Endothelial cell of umbilical vein (primary cell): ENCODE results near the gene TRPC3. TPM values are rescaled to one million over a fixed set of nuclear protein-coding genes. Genes with fewer than 3 reads are reported as not detected.

Experiments used
- BruUV-seq: library from RNA; stranded (reverse); fragments of 400-500 nt; replicated peaks from 2 replicates; lab custom pipeline; 2021; lab: Mats Ljungman, UMichigan
- CTCF ChIA-PET: fragments of 300-600, 350-600 bp; sonication (Branson Sonifier 250); formaldehyde crosslinking; loops from one replicate; lab custom pipeline; 2021; ENCODE audit warnings: antibody characterized with exemption, inconsistent platforms; lab: Charles Lee
- POLR2A ChIA-PET: fragments of 300-600, 350-600 bp; sonication (Branson Sonifier 250); formaldehyde crosslinking; loops from one replicate; lab custom pipeline; 2021; ENCODE audit warnings: antibody characterized with exemption, inconsistent platforms; lab: Charles Lee
- DNase-seq: peaks from one replicate; pipeline ENCODE4 v3.0.0-alpha.2; 2011; ENCODE audit warnings: low read depth, low spot score
- FAIRE-seq: peaks from 2 replicates; lab custom pipeline; 2011; peaks lifted over from hg19 to GRCh38; lab: Jason Lieb, UNC
- H2AFZ ChIP-seq: 2 replicates; pipeline ENCODE4 v1.6.0; 2012; ENCODE audit warnings: low read depth, low read length, control low read depth, inconsistent platforms
- H3K27ac ChIP-seq: 2 replicates; pipeline ENCODE4 v1.5.1; 2011; ENCODE audit warnings: low read depth, mild to moderate bottlenecking, control low read depth, low read length, moderate library complexity; ENCODE audit not compliant: insufficient read depth
- H3K27me3 ChIP-seq, 2 experiments: 2 replicates each; pipeline versions ENCODE4 v1.6.0 to v1.6.1; 2011; ENCODE audit warnings: low read length in 2 of 2, mixed read lengths in 1 of 2; ENCODE audit not compliant: control insufficient read depth in 2 of 2, insufficient read depth in 2 of 2
- H3K36me3 ChIP-seq, 2 experiments: 2 replicates in 1 of 2; 3 replicates in 1 of 2; pipeline ENCODE4 v1.5.1; 2011; ENCODE audit warnings: low read length in 2 of 2, mild to moderate bottlenecking in 1 of 2, moderate library complexity in 1 of 2; ENCODE audit not compliant: control insufficient read depth in 2 of 2, insufficient read depth in 2 of 2; ENCODE audit errors: extremely low read depth in 1 of 2
- H3K4me1 ChIP-seq: 3 replicates; pipeline ENCODE4 v1.5.1; 2011; ENCODE audit warnings: mild to moderate bottlenecking, low read length; ENCODE audit not compliant: control insufficient read depth, insufficient read depth; ENCODE audit errors: extremely low read depth
- H3K4me2 ChIP-seq: 2 replicates; pipeline ENCODE4 v1.6.1; 2011; ENCODE audit warnings: low read length, control low read depth, mixed read lengths; ENCODE audit not compliant: insufficient read depth
- H3K4me3 ChIP-seq, 3 experiments: fragments of 200-600 bp in 1 of 3; sonication (generic), shearing (Covaris generic) in 1 of 3; replicated peaks in 1 of 3; 2 replicates each; pipeline ENCODE4 v1.5.1; 2011 to 2016; ENCODE audit warnings: control low read depth in 3 of 3, low read length in 3 of 3, mild to moderate bottlenecking in 2 of 3, inconsistent platforms in 1 of 3, low read depth in 1 of 3, moderate library complexity in 1 of 3; ENCODE audit not compliant: insufficient read depth in 1 of 3
- H3K79me2 ChIP-seq: 2 replicates; pipeline ENCODE4 v1.6.0; 2012; ENCODE audit warnings: low read length, inconsistent platforms; ENCODE audit not compliant: control insufficient read depth, insufficient read depth
- H3K9ac ChIP-seq: replicated peaks from 2 replicates; pipeline ENCODE3; 2011; ENCODE audit warnings: low read length, control low read depth; ENCODE audit not compliant: insufficient read depth; ENCODE audit errors: extremely low read depth
- H3K9me1 ChIP-seq: replicated peaks from 3 replicates; pipeline ENCODE4 v1.6.0; 2011; ENCODE audit warnings: mild to moderate bottlenecking, low read length; ENCODE audit not compliant: control insufficient read depth, insufficient read depth; ENCODE audit errors: extremely low read depth
- H3K9me3 ChIP-seq: replicated peaks from 2 replicates; pipeline ENCODE4 v1.5.1; 2012; ENCODE audit warnings: low read length, inconsistent platforms; ENCODE audit not compliant: control insufficient read depth, insufficient read depth
- H4K20me1 ChIP-seq: replicated peaks from 2 replicates; pipeline ENCODE3; 2011; ENCODE audit warnings: mild to moderate bottlenecking, low read length; ENCODE audit not compliant: control insufficient read depth, insufficient read depth; ENCODE audit errors: extremely low read depth
- EZH2 ChIP-seq: IDR thresholded peaks from 2 replicates; pipeline ENCODE4 v1.6.1; 2012; ENCODE audit warnings: borderline replicate concordance, low read depth, mild to moderate bottlenecking, moderate library complexity, low read length, inconsistent platforms; ENCODE audit not compliant: severe bottlenecking
- FOS ChIP-seq: IDR thresholded peaks from 2 replicates; pipeline ENCODE4 v1.6.1; 2011; ENCODE audit warnings: mild to moderate bottlenecking, low read length, moderate library complexity, borderline replicate concordance; ENCODE audit not compliant: insufficient read depth
- GATA2 ChIP-seq: IDR thresholded peaks from 2 replicates; pipeline ENCODE4 v1.7.0; 2011; ENCODE audit warnings: low read depth, mild to moderate bottlenecking, moderate library complexity, mixed read lengths, low read length; ENCODE audit not compliant: insufficient read length, insufficient read depth
- JUN ChIP-seq: IDR thresholded peaks from 2 replicates; pipeline ENCODE4 v1.6.1; 2011; ENCODE audit warnings: borderline replicate concordance, low read depth; ENCODE audit not compliant: insufficient read length, insufficient read depth
- MYC ChIP-seq: IDR thresholded peaks from one replicate; pipeline ENCODE4 v1.6.1; 2011; ENCODE audit warnings: mild to moderate bottlenecking, low read depth, low read length
- POLR2A ChIP-seq: IDR thresholded peaks from 2 replicates; pipeline ENCODE4 v1.6.1; 2012; ENCODE audit warnings: low read depth, mild to moderate bottlenecking, control low read depth, low read length
- POLR2AphosphoS5 ChIP-seq: IDR thresholded peaks from 2 replicates; pipeline ENCODE4 v1.6.1; 2012; ENCODE audit warnings: low read depth, mild to moderate bottlenecking, control low read depth, low read length, moderate library complexity; ENCODE audit not compliant: insufficient read depth
- dilution Hi-C: fragments of 300-500 bp; cut with MboI; formaldehyde crosslinking; loops from one replicate; pipeline ENCODE4 v1.15.0; 2019; ENCODE audit warnings: low sequenced_read_pairs; ENCODE audit not compliant: extremely low pct_ligation_motif_present
- intact Hi-C: fragments of 100-400 bp; cut with micrococcal nuclease; formaldehyde crosslinking; loops from one replicate; pipeline ENCODE4 v1.10.0; 2022
- polyA plus RNA-seq, 4 experiments: library from polyadenylated mRNA; depleted of rRNA in 3 of 4; stranded (reverse) in 3 of 4; unstranded in 1 of 4; fragments of >200 nt; gene quantifications; 2 replicates each; pipeline versions ENCODE4 v1.2.1 to v1.2.3, GENCODE V29; 2011 to 2012; ENCODE audit warnings: missing spikeins in 1 of 4
- total RNA-seq: library from RNA; stranded (reverse); gene quantifications from 2 replicates; pipeline ENCODE4 v1.2.3, GENCODE V29; 2021
- TF ChIP-seq, protein P1 (sequence below), 2 donors: IDR thresholded peaks; 1 replicate in 1 of 2; 2 replicates in 1 of 2; pipeline ENCODE4 v1.5.1; 2011; ENCODE audit warnings: low read length in 2 of 2, mild to moderate bottlenecking in 2 of 2, moderate library complexity in 2 of 2, control low read depth in 1 of 2, inconsistent platforms in 1 of 2, low read depth in 1 of 2; ENCODE audit not compliant: insufficient read depth in 1 of 2; ENCODE audit errors: extremely low read depth in 1 of 2
- TF ChIP-seq, protein P2 (sequence below): IDR thresholded peaks from 2 replicates; pipeline ENCODE4 v1.6.1; 2011; ENCODE audit not compliant: insufficient read depth, insufficient read length

The TRPC3 gene
- total and polyA plus RNA-seq, 2 donors (not counting 3 experiments of a cell fraction or from before 2014, with no cell fraction given): not detected

DNA sequence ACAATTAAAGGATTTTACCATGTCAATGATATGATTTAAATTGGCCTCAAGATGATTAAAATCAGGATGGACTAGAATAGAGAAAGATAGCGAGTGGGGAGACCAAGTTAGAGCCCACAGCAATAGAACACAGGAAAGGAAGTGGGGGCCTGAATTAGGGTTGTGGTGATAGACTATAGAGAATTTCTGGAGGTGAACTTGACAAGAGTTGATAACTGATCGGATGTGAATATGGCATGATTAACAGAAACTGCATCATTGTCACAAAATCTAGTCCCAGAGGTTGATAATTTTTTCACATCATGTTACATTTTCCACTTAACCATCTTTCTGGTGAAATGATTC is 26.3 kb upstream of the TRPC3 start:
- intact Hi-C loops (no loop called here), dilution Hi-C loops (no loop called here)
- Histone ChIP-seq H4K20me1 (no peaks in the 10 kb centered on the region), H3K4me1 (no peaks in the 10 kb centered on the region), H3K27me3 (peaks cover 2 to 7% of the 10 kb centered on the region in 2 experiments), H3K4me2 (no peak overlapping the region), H3K9ac (no peak overlapping the region), H3K36me3 (no peaks in the 10 kb centered on the region), H3K9me3 (no peaks in the 10 kb centered on the region), H3K4me3 (no peak overlapping the region), H3K79me2 (no peaks in the 10 kb centered on the region), H3K9me1 (no peaks in the 10 kb centered on the region), H3K27ac (no peak overlapping the region), H2AFZ (no peak overlapping the region)
- POLR2A ChIA-PET: no interaction called here
- no peak for TF ChIP-seq GATA2
- no TSS peak for BruUV-seq
- CTCF ChIA-PET: no interaction called here
- FAIRE-seq (no peak), DNase-seq (no peak)

DNA sequence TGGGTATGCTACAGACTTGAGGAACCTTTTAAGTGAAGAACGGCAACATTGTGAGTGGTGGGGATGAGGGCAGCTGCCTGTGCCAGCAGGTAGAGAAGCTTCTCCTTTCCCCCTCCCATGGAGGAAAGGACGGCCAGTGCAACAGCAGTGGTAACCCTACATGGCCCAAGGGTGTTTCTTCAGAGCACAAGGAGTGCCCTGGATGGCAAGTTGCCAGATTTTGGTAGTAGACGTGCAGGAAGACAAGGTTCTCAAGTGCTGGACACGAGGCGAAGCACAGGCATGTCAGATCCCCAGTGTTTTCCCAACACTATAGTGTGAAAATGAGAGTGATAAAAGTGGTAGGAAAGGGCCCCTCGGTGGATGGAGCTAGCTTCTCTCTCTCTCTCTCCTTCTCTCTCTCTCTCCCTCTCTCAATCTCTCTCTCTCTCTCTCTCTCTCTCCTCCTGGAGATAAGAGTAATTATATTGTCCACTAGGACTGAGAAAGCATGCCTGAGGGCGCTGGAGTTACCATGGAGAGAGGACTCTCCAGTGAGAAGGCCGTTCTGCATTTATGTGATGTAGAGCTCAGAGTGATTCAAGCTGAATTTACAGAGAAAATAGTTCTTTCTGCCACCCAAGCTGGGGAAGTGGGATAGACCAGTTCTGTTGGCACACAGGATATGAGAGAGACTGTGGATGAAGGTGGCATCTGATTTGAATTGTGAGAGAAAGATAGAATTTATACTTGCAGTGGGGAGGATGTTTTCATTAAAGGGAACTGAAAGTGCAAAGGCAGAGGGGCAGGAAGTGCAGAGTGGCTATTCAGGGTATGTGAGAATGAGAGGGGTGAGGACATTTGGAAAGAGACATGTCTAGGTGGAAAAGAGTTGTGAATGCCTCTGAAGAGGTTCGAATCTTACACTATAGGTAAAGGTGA is 25.7 kb upstream of the TRPC3 start:
- Histone ChIP-seq H3K79me2 (no peaks in the 10 kb centered on the region), H4K20me1 (no peaks in the 10 kb centered on the region), H3K9me1 (no peaks in the 10 kb centered on the region), H3K4me3 (no peak overlapping the region), H3K9ac (no peak overlapping the region), H3K36me3 (no peaks in the 10 kb centered on the region), H3K27ac (no peak overlapping the region), H3K4me1 (no peaks in the 10 kb centered on the region), H2AFZ (no peak overlapping the region), H3K9me3 (no peaks in the 10 kb centered on the region), H3K27me3 (peaks cover 2 to 7% of the 10 kb centered on the region in 2 experiments), H3K4me2 (no peak overlapping the region)
- CTCF ChIA-PET: no interaction called here
- no peak for DNase-seq
- POLR2A ChIA-PET: no interaction called here
- BruUV-seq: no TSS peak
- dilution Hi-C loops: no loop called here
- FAIRE-seq: no peak
- no peak for TF ChIP-seq JUN
- no peak for TF ChIP-seq POLR2A
- TF ChIP-seq EZH2: no peak
- TF ChIP-seq, protein P1, sequence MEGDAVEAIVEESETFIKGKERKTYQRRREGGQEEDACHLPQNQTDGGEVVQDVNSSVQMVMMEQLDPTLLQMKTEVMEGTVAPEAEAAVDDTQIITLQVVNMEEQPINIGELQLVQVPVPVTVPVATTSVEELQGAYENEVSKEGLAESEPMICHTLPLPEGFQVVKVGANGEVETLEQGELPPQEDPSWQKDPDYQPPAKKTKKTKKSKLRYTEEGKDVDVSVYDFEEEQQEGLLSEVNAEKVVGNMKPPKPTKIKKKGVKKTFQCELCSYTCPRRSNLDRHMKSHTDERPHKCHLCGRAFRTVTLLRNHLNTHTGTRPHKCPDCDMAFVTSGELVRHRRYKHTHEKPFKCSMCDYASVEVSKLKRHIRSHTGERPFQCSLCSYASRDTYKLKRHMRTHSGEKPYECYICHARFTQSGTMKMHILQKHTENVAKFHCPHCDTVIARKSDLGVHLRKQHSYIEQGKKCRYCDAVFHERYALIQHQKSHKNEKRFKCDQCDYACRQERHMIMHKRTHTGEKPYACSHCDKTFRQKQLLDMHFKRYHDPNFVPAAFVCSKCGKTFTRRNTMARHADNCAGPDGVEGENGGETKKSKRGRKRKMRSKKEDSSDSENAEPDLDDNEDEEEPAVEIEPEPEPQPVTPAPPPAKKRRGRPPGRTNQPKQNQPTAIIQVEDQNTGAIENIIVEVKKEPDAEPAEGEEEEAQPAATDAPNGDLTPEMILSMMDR (IDR thresholded peaks at IDR 0.05; ENCODE audit: extremely low read depth in 1 of 2, insufficient read depth in 1 of 2, low read depth in 1 of 2, low read length in 2 of 2): no peak
- TF ChIP-seq, protein P2, sequence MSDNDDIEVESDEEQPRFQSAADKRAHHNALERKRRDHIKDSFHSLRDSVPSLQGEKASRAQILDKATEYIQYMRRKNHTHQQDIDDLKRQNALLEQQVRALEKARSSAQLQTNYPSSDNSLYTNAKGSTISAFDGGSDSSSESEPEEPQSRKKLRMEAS: no peak
- TF ChIP-seq FOS: no peak
- TF ChIP-seq GATA2: no peak
- no peak for TF ChIP-seq MYC
- TF ChIP-seq POLR2AphosphoS5: no peak
- intact Hi-C loops: no loop called here
